HEK293T (cell line): Measurements from ENCODE around the gene HPRT1.

Source experiments
- ARNT ChIP-seq: fragments of 450-650 bp; IDR thresholded peaks from 2 replicates; pipeline ENCODE4 v1.6.1; 2017; ENCODE audit warnings: mild to moderate bottlenecking
- BHLHE40 ChIP-seq: fragments of 450-650 bp; IDR thresholded peaks from 2 replicates; pipeline ENCODE4 v1.6.1; 2016; ENCODE audit warnings: mild to moderate bottlenecking, moderate library complexity, borderline replicate concordance
- CTBP1 ChIP-seq: fragments of 450-650 bp; IDR thresholded peaks from 2 replicates; pipeline ENCODE4 v1.6.1; 2016; ENCODE audit warnings: borderline replicate concordance
- ELF4 ChIP-seq: fragments of 450-650 bp; IDR thresholded peaks from 2 replicates; pipeline ENCODE4 v1.6.1; 2017; ENCODE audit warnings: antibody characterized with exemption
- FOXA1 ChIP-seq: fragments of 450-650 bp; IDR thresholded peaks from 2 replicates; pipeline ENCODE4 v1.6.1; 2016; ENCODE audit warnings: mild to moderate bottlenecking
- FOXK2 ChIP-seq: fragments of 450-650 bp; IDR thresholded peaks from 2 replicates; pipeline ENCODE4 v1.6.1; 2016; ENCODE audit warnings: mild to moderate bottlenecking
- FOXM1 ChIP-seq: fragments of 450-650 bp; IDR thresholded peaks from 2 replicates; pipeline ENCODE4 v1.6.1; 2017; ENCODE audit warnings: mild to moderate bottlenecking, borderline replicate concordance
- NFRKB ChIP-seq: fragments of 450-650 bp; IDR thresholded peaks from 2 replicates; pipeline ENCODE4 v1.6.1; 2016; ENCODE audit warnings: mild to moderate bottlenecking, moderate library complexity
- SP1 ChIP-seq: fragments of 450-650 bp; IDR thresholded peaks from 2 replicates; pipeline ENCODE4 v1.6.1; 2017
- SUZ12 ChIP-seq: fragments of 450-650 bp; IDR thresholded peaks from 2 replicates; pipeline ENCODE4 v1.6.1; 2016; ENCODE audit warnings: mild to moderate bottlenecking
- TARDBP ChIP-seq: fragments of 450-650 bp; IDR thresholded peaks from 2 replicates; pipeline ENCODE4 v1.6.1; 2016
- ZNF384 ChIP-seq: fragments of 450-650 bp; IDR thresholded peaks from 2 replicates; pipeline ENCODE4 v1.6.1; 2016
- TF ChIP-seq, protein P1 (sequence below): fragments of 450-650 bp; IDR thresholded peaks from 2 replicates; pipeline ENCODE4 v1.6.1; 2016

DNA sequence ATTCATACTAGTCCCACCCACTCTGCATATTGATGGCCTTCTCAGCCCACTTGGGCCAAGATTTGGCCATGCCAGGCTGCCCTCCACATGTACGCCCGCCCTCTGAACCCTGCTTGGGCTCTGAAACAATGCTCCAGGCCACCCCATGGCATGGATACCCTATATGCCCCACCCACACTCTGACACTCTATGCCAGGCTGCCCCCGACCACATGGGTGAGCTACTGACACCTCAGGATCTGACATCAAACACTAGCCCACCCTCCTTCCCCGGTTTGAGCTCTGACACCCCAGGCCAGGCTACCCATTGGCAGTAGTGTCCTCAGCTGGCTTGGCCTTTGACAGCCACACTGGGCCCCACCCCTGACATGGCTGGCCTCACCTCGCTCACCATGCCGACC lies 69.5 kb downstream of the HPRT1 start:
- TF ChIP-seq FOXK2 (no peak), ARNT (no peak), TARDBP (no peak), ELF4 (no peak), BHLHE40 (no peak), SP1 (no peak), FOXM1 (no peak), SUZ12 (no peak), FOXA1 (no peak), ZNF384 (no peak), CTBP1 (no peak), NFRKB (no peak)
- TF ChIP-seq, protein P1, sequence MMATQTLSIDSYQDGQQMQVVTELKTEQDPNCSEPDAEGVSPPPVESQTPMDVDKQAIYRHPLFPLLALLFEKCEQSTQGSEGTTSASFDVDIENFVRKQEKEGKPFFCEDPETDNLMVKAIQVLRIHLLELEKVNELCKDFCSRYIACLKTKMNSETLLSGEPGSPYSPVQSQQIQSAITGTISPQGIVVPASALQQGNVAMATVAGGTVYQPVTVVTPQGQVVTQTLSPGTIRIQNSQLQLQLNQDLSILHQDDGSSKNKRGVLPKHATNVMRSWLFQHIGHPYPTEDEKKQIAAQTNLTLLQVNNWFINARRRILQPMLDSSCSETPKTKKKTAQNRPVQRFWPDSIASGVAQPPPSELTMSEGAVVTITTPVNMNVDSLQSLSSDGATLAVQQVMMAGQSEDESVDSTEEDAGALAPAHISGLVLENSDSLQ: no peak
